ENCODE data around the gene FARS2. TPM values are rescaled to one million over a fixed set of nuclear protein-coding genes. Genes with fewer than 3 reads are reported as not detected.
A peak's percentile ranks its signal among the peaks of the same experiment; 100 is the strongest.

The FARS2 gene
- total and polyA plus RNA-seq, 2 donors (not counting 3 experiments of a cell fraction or from before 2014, with no cell fraction given) = 20.2 to 20.5 TPM

GRCh38 chr6:5257400-5257799, 3.9 kb upstream of the FARS2 start:
- intact Hi-C loops (cut with micrococcal nuclease) = no loop called here
- ChIA-PET CTCF (interaction anchor here (0.8 kb wide), 1 partner anchor 11 kb away, joined by 3 read pairs; no protein-coding TSS in a partner anchor), POLR2A (no interaction called here)
- Histone ChIP-seq H3K27ac (ENCODE audit: insufficient read depth, low read depth, low read length) (no peak overlapping the region), H3K4me3 (replicated peaks in 1 of 3; ENCODE audit: insufficient read depth in 1 of 3, low read depth in 1 of 3, low read length in 3 of 3) (no peak overlapping the region), H3K4me2 (ENCODE audit: insufficient read depth, low read length) (no peak overlapping the region), H3K4me1 (ENCODE audit: control insufficient read depth, extremely low read depth, insufficient read depth, low read length) (peaks cover 6% of the 10 kb centered on the region), H3K9ac (replicated peaks; ENCODE audit: extremely low read depth, insufficient read depth, low read length) (no peak overlapping the region), H3K9me1 (replicated peaks; ENCODE audit: control insufficient read depth, extremely low read depth, insufficient read depth, low read length) (no peaks in the 10 kb centered on the region), H3K79me2 (ENCODE audit: control insufficient read depth, insufficient read depth, low read length) (peaks cover 17% of the 10 kb centered on the region), H4K20me1 (replicated peaks; ENCODE audit: control insufficient read depth, extremely low read depth, insufficient read depth, low read length) (no peaks in the 10 kb centered on the region), H2AFZ (ENCODE audit: low read depth, low read length) (no peak overlapping the region), H3K36me3 (ENCODE audit: control insufficient read depth in 2 of 2, extremely low read depth in 1 of 2, insufficient read depth in 2 of 2, low read length in 2 of 2) (peaks cover 0 to 3% of the 10 kb centered on the region in 2 experiments), H3K9me3 (replicated peaks; ENCODE audit: control insufficient read depth, insufficient read depth, low read length) (no peaks in the 10 kb centered on the region), H3K27me3 (ENCODE audit: control insufficient read depth in 2 of 2, insufficient read depth in 2 of 2, low read length in 2 of 2) (no peaks in the 10 kb centered on the region)
- BruUV-seq (replicated peaks) = no TSS peak
- no peak for FAIRE-seq
- dilution Hi-C loops (cut with MboI; ENCODE audit: extremely low pct_ligation_motif_present, low sequenced_read_pairs) = no loop called here
- DNase-seq (ENCODE audit: low read depth, low spot score) = no peak
- no peak for TF ChIP-seq FOS (IDR thresholded peaks at IDR 0.05; ENCODE audit: borderline replicate concordance, insufficient read depth, low read length)
- no peak for TF ChIP-seq MYC (IDR thresholded peaks at IDR 0.05; ENCODE audit: low read depth, low read length)

GRCh38 chr6:5259428-5259827, 1.9 kb upstream of the FARS2 start:
- Histone ChIP-seq H3K9ac (replicated peaks; ENCODE audit: extremely low read depth, insufficient read depth, low read length) (no peak overlapping the region), H3K4me1 (ENCODE audit: control insufficient read depth, extremely low read depth, insufficient read depth, low read length) (peaks cover 9% of the 10 kb centered on the region), H3K4me2 (ENCODE audit: insufficient read depth, low read length) (peak overlapping the region; percentile 96), H3K27me3 (ENCODE audit: control insufficient read depth in 2 of 2, insufficient read depth in 2 of 2, low read length in 2 of 2) (no peaks in the 10 kb centered on the region), H3K79me2 (ENCODE audit: control insufficient read depth, insufficient read depth, low read length) (peaks cover 23% of the 10 kb centered on the region), H3K4me3 (replicated peaks in 1 of 3; ENCODE audit: insufficient read depth in 1 of 3, low read depth in 1 of 3, low read length in 3 of 3) (no peak overlapping the region), H4K20me1 (replicated peaks; ENCODE audit: control insufficient read depth, extremely low read depth, insufficient read depth, low read length) (no peaks in the 10 kb centered on the region), H3K9me3 (replicated peaks; ENCODE audit: control insufficient read depth, insufficient read depth, low read length) (no peaks in the 10 kb centered on the region), H3K27ac (ENCODE audit: insufficient read depth, low read depth, low read length) (no peak overlapping the region), H3K36me3 (ENCODE audit: control insufficient read depth in 2 of 2, extremely low read depth in 1 of 2, insufficient read depth in 2 of 2, low read length in 2 of 2) (peaks cover 0 to 3% of the 10 kb centered on the region in 2 experiments), H3K9me1 (replicated peaks; ENCODE audit: control insufficient read depth, extremely low read depth, insufficient read depth, low read length) (no peaks in the 10 kb centered on the region), H2AFZ (ENCODE audit: low read depth, low read length) (no peak overlapping the region)
- intact Hi-C loops (cut with micrococcal nuclease) = no loop called here
- ChIA-PET POLR2A (no interaction called here), CTCF (interaction anchor here (3.0 kb wide), 1 partner anchor 116 kb away, joined by 14 read pairs; no protein-coding TSS in a partner anchor)
- TF ChIP-seq POLR2A (IDR thresholded peaks at IDR 0.05; ENCODE audit: low read depth, low read length) (no peak), GATA2 (IDR thresholded peaks at IDR 0.05; ENCODE audit: insufficient read depth, insufficient read length, low read depth, low read length) (no peak), FOS (IDR thresholded peaks at IDR 0.05; ENCODE audit: borderline replicate concordance, insufficient read depth, low read length) (no peak), EZH2 (IDR thresholded peaks at IDR 0.05; ENCODE audit: borderline replicate concordance, low read depth, low read length, severe bottlenecking) (no peak), JUN (IDR thresholded peaks at IDR 0.05; ENCODE audit: borderline replicate concordance, insufficient read depth, insufficient read length, low read depth) (no peak), POLR2AphosphoS5 (IDR thresholded peaks at IDR 0.05; ENCODE audit: insufficient read depth, low read depth, low read length) (no peak), MYC (IDR thresholded peaks at IDR 0.05; ENCODE audit: low read depth, low read length) (no peak)
- TF ChIP-seq, protein P1, sequence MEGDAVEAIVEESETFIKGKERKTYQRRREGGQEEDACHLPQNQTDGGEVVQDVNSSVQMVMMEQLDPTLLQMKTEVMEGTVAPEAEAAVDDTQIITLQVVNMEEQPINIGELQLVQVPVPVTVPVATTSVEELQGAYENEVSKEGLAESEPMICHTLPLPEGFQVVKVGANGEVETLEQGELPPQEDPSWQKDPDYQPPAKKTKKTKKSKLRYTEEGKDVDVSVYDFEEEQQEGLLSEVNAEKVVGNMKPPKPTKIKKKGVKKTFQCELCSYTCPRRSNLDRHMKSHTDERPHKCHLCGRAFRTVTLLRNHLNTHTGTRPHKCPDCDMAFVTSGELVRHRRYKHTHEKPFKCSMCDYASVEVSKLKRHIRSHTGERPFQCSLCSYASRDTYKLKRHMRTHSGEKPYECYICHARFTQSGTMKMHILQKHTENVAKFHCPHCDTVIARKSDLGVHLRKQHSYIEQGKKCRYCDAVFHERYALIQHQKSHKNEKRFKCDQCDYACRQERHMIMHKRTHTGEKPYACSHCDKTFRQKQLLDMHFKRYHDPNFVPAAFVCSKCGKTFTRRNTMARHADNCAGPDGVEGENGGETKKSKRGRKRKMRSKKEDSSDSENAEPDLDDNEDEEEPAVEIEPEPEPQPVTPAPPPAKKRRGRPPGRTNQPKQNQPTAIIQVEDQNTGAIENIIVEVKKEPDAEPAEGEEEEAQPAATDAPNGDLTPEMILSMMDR (IDR thresholded peaks at IDR 0.05; ENCODE audit: extremely low read depth in 1 of 2, insufficient read depth in 1 of 2, low read depth in 1 of 2, low read length in 2 of 2) = no peak
- TF ChIP-seq, protein P2, sequence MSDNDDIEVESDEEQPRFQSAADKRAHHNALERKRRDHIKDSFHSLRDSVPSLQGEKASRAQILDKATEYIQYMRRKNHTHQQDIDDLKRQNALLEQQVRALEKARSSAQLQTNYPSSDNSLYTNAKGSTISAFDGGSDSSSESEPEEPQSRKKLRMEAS (IDR thresholded peaks at IDR 0.05; ENCODE audit: insufficient read depth, insufficient read length) = no peak
- TSS peak; percentile 52 for BruUV-seq (replicated peaks)
- DNase-seq (ENCODE audit: low read depth, low spot score) (no peak), FAIRE-seq (no peak)
- dilution Hi-C loops (cut with MboI; ENCODE audit: extremely low pct_ligation_motif_present, low sequenced_read_pairs) = no loop called here
